Left renal pelvis (tissue), 4 donors: Measurements from ENCODE around the gene GPR89B. TPM values are rescaled to one million over a fixed set of nuclear protein-coding genes. Genes with fewer than 3 reads are reported as not detected.
"Not testable (repeated sequence)": the region's sequence is repeated elsewhere in the genome, so short reads cannot be mapped to it uniquely, and the experiment has no call there.

Experiments
- DNase-seq, 4 donors: peaks; one replicate each; pipeline ENCODE4 v3.0.0-alpha.2; 2013; ENCODE audit warnings: low read depth in 4 of 4, low spot score in 3 of 4
- polyA plus RNA-seq, 4 donors: library from polyadenylated mRNA; unstranded; fragments of 120-200 nt; gene quantifications; one replicate each; pipeline ENCODE4 v1.2.1, GENCODE V29; 2013; ENCODE audit not compliant: insufficient read length in 4 of 4

The GPR89B gene
- polyA plus RNA-seq, 4 donors = 14.2 to 51.2 (median 49.2) TPM

- not testable (repeated sequence) for DNase-seq
Observed at GRCh38 chr1:148024918-148025317, 96.7 kb downstream of the GPR89B start.

- not testable (repeated sequence) for DNase-seq
Observed at GRCh38 chr1:148027004-148027403, 98.8 kb downstream of the GPR89B start.

GRCh38 chr1:148032247-148032646 lies 104.0 kb downstream of the GPR89B start:
- not testable (repeated sequence) for DNase-seq

GRCh38 chr1:148032690-148033089 lies 104.5 kb downstream of the GPR89B start:
- DNase-seq = not testable (repeated sequence)

- not testable (repeated sequence) for DNase-seq
Observed at GRCh38 chr1:148033147-148033546, 104.9 kb downstream of the GPR89B start.

- DNase-seq = not testable (repeated sequence)
Observed at GRCh38 chr1:148037850-148038461, 109.7 kb downstream of the GPR89B start.

GRCh38 chr1:148038462-148039333 lies 110.5 kb downstream of the GPR89B start:
- peak in 3 of 4 donors; percentile 57 to 72 (median 58) for DNase-seq

Other genes with a start within 250 kb of the GPR89B start
- gene GJA5, start 167.8 kb upstream of the GPR89B start, polyA plus RNA-seq = 10 to 100 TPM; 10.7 to 29.6 (median 22.4) TPM
- under 1 TPM in 3 of 4 donors, not detected in 1; 0.23 to 0.67 (median 0.56) TPM for gene GJA8, start 25.6 kb upstream of the GPR89B start, polyA plus RNA-seq
- 10 to 100 TPM; 26.1 to 33.9 (median 30.7) TPM for gene NBPF11, start 223.9 kb downstream of the GPR89B start, polyA plus RNA-seq